GM10847 (cell line): ENCODE measurements around the gene FNBP1.

Experiments
- POLR2A ChIP-seq: IDR thresholded peaks from 2 replicates; pipeline ENCODE4 v1.6.1; 2011; ENCODE audit not compliant: insufficient read length; ENCODE audit errors: extremely low read depth

FNBP1 gene

DNA sequence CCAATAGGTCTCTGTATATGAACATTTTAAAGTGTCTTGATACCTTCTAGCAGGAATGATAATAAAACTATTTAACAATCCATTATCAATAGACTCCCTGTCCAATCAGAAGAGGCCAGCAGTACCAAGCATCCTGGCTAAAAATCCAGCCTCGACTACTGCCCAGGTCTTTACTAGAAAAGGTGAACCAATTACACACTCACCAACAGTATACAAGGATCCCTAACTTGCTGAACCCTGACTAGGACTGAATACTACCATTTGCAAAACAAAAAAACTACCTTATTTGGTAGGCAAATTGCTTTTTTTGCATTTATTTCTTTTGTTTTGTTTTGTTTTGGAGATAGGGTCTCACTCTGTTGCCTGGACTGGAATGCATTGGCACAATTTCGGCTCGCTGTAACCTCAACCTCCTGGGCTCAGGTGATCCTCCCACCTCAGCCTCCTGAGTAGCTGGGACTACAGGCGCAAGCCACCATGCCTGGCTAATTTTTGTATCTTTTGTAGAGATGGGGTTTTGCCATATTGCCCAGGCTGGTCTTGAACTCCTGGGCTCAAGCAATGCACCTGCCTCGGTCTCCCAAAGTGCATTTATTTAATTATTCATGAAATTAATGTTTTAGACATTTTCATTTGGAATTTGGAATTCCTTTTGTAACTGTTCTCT, 27.5 kb downstream of the FNBP1 start:
- TF ChIP-seq POLR2A: no peak

DNA sequence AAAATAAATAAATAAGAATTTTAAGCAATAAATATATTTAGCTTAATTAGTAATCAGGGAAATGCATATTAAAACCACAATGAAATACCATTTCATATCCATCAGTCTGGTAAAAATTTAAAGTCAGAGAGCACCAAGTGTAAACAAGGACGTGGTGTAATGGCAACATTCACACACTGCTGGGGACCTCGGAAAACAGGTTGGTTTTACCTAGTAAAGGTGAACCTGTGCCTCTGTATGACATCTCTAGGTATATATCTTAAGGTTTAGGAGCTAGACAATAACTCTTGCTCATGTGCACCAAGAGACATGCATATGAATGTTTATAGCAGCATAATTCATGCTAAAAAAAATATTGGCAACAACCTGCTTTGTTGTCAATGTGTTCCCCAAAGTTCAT, 29.7 kb downstream of the FNBP1 start:
- no peak for TF ChIP-seq POLR2A

DNA sequence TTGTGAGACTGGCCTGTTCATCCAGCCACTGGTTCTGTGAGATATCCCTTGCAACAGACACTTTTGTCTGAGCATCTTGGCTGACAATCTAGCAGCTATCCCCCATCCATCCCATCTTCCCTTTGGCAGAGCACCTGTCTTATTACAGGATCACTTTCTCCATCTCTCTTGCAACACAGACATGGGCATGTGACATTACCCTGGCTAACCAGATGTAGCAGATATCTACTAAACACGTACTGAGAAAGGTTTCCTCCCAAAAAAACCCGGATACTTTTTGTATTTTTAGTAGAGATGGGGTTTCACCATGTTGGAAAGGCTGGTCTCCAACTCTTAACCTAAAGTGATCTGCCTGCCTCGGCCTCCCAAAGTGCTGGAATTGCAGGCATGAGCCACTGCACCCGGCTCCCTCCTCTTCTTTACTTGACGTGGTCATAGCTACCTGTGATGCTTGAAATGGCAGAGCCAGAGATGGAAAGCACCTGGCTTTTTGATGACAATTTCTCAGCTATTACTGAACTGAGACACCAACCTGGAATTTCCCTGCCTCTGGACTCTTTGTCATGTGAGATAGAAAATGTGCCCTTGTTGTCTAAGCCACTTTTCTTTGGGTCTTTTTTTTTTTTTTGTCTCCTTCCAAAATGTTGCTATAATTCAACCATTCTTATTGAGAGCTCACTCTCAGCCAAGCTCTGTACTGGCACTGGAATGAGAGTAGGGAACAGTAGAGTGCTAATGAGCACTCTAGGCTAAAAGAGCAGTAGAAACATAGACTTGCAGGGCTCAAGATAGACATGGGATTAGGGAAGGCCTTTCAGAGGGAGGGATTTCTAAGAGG, 32.6 kb downstream of the FNBP1 start:
- TF ChIP-seq POLR2A: no peak

DNA sequence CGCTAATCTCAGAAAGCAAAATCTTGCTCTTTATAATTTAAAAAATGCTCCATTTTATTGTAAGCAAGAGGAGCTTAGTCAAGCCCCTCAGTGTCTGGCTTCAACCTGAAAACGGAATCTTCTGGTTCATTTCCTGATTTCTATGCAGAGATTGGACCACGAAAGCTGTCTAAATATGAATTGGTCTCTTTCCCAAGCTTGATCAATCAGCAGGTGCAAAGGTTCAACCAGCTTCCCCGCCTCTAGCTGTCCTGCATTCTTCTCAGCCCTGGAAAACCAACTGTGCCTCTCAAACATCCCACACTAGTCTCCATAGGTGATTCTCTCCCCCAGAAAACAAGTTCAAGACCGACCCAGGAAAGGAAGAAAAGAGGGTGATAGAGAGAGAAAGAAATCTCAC, 34.5 kb downstream of the FNBP1 start:
- no peak for TF ChIP-seq POLR2A

DNA sequence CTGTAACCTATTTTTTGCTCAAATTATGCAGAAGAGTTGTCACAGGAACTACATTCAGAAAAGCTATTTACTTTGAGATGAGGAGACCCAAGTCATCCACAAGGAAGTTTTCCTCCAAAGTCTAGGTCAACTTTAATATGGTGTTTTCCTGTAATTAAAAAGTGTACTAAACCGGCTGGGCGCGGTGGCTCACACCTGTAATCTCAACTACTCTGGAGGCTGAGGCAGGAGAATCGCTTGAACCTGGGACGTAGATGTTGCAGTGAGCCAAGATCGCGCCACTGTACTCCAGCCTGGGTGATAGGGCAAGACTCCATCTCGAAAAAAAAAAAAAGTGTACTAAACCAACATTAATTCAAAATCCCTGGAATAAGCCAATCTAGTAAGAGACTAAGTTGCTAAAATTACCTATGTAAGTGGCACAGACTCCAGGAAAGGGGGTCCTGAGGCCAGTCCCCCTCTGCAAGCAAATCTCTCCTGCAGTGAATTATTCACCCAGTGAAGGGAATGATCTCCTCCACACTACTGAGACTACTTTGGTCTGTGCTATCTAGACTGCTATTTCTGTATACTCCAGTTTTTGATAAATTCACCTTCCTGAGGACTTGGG, 38.9 kb downstream of the FNBP1 start:
- no peak for TF ChIP-seq POLR2A

DNA sequence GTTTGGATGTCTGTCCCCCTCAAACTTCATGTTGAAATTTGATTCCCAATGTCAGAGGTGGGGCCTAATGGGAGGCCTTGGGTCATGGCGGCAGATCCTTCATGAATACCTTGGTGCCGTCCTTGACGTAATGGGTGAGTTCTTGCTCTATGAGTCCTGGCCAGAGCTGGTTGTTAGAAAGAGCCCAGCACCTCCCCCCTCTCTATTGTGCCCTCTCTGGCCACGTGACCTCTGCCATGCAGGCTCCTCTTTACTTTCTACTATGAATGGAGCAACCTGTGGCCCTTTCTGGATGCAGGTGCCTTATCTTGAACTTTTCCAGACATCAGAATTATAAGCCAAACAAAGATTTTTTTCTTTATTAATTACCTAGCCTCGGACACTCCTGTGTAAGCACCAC, 40.7 kb downstream of the FNBP1 start:
- TF ChIP-seq POLR2A: no peak

DNA sequence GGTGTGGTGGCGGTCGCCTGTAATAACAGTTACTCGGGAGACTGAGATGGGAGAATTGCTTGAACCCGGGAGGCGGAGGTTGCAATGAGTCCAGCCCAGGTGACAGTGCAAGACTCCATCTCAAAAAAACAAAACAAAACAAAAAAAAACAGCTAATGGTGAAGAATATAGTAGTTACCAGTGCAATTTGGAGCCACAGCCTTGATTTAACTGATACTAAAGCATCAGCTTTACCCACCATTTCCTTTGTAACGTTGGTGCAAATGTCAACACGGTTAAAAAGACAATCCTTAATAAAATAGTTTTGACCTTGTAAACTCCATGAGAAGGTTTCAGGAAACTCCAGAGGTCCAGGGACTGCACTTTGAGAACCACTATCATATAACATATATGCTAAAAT, 41.8 kb downstream of the FNBP1 start:
- no peak for TF ChIP-seq POLR2A

DNA sequence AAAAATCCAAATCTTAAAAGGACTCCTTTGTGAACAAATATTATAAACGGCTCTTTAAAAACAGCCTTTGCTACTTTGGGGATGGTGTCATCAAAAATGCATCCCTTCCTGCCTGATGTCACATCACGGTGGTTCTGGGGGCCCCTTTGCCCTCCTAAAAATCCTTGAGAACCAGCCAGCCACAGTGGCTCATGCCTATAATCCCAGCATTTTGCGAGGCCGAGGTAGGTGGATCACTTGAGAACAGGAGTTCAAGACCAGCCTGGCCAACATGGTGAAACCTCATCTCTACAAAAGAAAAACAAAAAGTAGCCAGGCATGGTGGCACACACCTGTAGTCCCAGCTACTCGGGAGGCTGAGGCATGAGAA, 43.9 kb downstream of the FNBP1 start:
- TF ChIP-seq POLR2A: no peak

DNA sequence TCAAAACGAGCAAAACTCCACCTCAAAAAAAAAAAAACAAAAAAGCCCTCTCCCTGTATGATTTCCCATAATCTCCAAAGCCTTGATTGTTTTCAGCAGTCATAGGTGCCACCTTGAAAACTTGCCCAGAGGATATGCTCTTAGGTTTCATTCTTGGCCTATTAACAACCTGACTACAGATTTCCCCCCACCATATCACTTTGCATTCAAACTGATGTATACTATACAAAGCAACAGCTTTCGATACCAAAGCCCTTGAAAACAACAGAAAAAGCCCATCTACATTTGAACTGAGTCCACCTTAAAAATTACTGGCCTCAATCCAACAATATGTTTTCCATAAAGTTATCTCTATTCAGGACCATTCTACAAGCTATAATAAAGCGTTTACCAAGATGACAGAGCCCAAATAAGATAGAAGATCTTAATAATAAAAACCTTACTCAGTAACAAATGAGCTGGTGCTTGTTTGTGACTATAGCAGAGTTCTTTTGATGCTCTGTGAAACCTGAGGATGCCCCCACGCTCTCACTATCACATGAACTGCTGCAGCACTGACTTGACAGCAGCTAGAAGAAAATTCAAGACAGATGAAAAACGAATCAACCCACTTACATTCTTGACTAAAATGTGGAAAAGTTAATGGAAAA, 44.4 kb downstream of the FNBP1 start:
- no peak for TF ChIP-seq POLR2A

DNA sequence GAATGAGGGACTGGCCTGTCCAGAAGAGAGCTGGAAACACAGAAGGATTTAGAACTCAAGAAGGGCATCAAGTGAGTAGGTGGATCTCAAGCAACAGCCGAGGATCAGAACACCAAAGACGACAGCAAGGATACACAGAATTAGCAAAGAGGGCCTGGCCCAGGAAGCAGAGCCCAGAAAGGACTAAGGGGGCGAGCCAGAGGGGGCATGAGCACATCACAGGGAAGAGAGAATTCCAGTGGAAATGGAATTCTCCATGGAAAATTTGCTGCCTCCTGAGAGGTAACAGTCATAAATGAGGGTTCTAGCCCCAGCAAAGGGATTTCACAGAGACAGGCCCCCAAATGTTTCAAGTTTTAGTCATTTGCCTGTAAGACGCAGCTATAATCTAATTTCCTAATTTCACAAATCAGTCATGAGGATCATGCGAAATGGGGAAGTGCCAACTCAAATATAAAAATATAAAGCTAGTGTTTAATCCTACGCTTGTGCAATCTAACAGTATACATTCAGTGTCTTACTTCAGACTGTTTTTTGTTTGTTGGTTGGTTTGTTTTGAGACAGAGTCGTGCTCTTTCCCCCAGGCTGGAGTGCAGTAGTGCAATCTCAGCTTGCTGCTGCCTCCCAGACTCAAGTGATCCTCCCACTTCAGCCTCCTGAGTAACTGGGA, 46.7 kb downstream of the FNBP1 start:
- no peak for TF ChIP-seq POLR2A

DNA sequence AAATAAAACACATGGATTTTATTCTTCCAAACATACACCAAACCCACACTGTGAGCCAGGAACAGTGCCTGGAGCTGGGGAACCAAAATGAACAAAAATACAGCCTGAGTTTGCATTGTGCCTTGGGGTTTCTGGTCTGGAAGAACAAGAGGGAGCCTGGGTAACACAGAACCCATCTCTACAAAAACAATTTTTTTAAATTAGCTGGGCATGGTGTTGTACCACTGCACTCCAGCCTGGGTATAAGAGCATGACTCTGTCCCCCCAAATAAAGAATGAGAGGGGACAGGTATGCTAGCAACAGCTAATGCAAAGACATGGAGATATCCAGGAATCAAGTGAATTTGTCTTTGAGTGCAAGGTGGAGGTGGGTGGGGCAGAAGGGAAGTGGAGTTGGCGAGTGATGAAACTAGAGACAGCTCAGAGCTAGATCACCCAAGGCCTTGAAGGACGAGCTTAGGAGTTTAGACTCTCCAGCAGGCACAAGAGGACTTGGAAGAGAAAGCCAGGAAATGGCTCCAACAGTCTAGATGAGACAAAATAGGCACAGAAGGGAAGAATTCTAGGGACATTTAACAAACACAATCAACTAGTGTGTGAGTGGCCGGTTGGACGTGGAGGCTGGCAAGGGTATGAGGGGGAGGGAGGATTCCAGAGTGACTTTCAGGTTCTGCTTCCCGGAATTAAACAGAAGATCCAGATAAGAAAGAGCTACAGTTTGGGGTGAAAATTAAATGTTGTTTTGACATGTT, 47.4 kb downstream of the FNBP1 start:
- no peak for TF ChIP-seq POLR2A

DNA sequence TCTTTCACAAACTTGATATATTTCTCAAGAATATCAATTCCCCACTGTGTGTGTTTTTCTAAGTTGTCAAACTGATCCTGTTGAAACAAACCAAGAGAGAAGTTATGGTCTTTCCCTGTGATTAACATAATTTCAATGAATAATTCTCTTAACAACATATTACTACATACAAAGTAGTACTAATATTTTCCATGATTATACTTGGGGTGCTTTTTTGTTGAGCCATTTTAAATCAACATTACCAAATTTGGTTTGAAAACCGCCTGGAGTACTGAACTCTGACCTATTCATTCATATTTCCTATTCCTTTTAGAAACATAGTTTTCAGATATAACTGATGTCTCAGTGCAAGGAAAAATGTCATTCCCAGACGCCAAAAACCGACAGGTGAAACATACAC, 48.1 kb downstream of the FNBP1 start:
- TF ChIP-seq POLR2A: no peak

DNA sequence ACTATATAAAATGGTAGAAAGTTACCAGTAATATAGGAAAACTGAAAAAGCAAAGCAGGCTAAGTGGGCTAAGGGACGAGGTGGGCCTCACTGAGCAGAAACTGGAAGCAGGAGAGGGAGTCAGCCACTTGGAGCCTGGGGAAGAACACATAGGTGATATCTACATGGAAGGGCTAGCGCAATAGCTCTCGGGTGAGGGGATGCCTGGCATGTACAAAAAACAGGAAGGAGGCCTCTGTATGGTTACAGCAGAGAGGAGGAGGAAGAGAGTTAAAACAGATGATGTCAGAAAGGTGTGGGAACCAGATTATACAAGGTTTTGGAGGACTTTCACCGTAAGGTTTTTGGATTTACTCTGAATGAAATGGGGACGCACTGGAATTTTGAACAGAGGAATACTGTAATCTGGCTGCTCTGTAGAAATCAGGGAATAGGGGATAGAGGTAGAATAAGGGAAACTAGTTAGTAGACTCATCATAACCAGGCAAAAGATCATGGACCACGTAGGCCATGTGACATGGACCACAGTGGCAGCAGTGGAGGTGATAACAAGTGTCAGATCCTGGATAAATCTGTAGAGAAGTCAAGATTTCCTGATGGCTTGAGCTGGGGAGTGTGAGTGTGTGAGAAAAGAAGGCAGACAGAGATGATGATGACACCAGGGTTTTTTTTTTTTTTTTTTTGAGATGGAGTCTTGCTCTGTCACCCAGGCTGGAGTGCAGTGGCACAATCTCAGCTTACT, 52.5 kb downstream of the FNBP1 start:
- TF ChIP-seq POLR2A: no peak

DNA sequence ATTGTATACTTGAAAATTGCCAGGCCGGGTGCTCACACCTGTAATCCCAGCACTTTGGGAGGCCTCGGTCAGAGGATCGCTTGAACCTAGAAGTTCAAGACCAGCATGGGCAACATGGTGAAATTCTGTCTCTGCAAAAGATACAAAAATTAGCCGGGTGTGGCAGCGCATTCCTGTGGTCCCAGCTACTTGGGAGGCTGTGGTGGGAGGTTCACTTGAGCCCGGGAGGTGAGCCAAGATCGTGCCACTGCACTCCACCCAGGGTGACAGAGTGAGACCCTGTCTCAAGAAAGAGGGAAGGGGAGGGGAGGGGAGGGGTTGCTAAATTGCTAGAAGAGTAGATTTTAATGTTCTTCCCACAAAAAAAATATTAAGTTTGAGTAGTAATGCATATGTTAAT, 53.2 kb downstream of the FNBP1 start:
- TF ChIP-seq POLR2A: no peak

DNA sequence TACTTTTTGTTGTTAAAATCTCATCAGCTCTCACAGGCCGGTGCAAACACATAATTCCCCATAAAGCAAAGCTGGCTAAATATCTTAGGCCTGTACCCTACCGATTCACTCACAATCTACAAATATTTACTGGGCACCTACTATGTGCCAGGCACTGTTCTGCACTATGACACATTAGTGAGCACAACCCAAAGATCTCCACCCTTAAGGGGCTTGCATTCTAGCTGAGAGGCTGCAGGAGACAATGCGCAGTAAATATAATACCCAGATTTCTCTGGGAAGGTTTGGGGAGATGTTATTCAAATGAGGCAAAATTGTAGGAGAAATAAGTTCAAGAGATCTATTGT, 53.7 kb downstream of the FNBP1 start:
- no peak for TF ChIP-seq POLR2A
